Hepatic stellate cell (primary cell): ENCODE results near the gene CACFD1.

Source experiments
- DNase-seq: peaks from one replicate; pipeline ENCODE4 v3.0.0; 2011; ENCODE audit warnings: low spot score

Gene CACFD1

GRCh38 chr9:133499892-133500270, 40.1 kb downstream of the CACFD1 start:
- no peak for DNase-seq

GRCh38 chr9:133502112-133502511, 42.3 kb downstream of the CACFD1 start:
- DNase-seq, result no peak

- peak; percentile 38 for DNase-seq
Measured at GRCh38 chr9:133505186-133505830, 45.5 kb downstream of the CACFD1 start.

GRCh38 chr9:133505901-133506652, 46.3 kb downstream of the CACFD1 start:
- DNase-seq, result peak; percentile 60

GRCh38 chr9:133506653-133507038, 46.9 kb downstream of the CACFD1 start:
- DNase-seq, result peak; percentile 87

- no peak for DNase-seq
Measured at GRCh38 chr9:133507246-133507965, 47.6 kb downstream of the CACFD1 start.

- no peak for DNase-seq
Measured at GRCh38 chr9:133508046-133508445, 48.3 kb downstream of the CACFD1 start.

- no peak for DNase-seq
Measured at GRCh38 chr9:133509179-133510083, 49.7 kb downstream of the CACFD1 start.

GRCh38 chr9:133510926-133511505, 51.2 kb downstream of the CACFD1 start:
- DNase-seq, result no peak

GRCh38 chr9:133511607-133512006, 51.8 kb downstream of the CACFD1 start:
- DNase-seq, result no peak

GRCh38 chr9:133512253-133513213, 52.8 kb downstream of the CACFD1 start:
- DNase-seq, result no peak

GRCh38 chr9:133513214-133514100, 53.7 kb downstream of the CACFD1 start:
- DNase-seq, result no peak

GRCh38 chr9:133514460-133515239, 54.9 kb downstream of the CACFD1 start:
- no peak for DNase-seq

GRCh38 chr9:133515240-133515610, 55.4 kb downstream of the CACFD1 start:
- no peak for DNase-seq

- no peak for DNase-seq
Measured at GRCh38 chr9:133515615-133516255, 56.0 kb downstream of the CACFD1 start.

- no peak for DNase-seq
Measured at GRCh38 chr9:133516256-133516960, 56.6 kb downstream of the CACFD1 start.

GRCh38 chr9:133516961-133517350, 57.2 kb downstream of the CACFD1 start:
- DNase-seq, result no peak

- DNase-seq, result no peak
Measured at GRCh38 chr9:133517711-133518110, 57.9 kb downstream of the CACFD1 start.
